Measurements from ENCODE around the gene ENO4. TPM values are rescaled to one million over a fixed set of nuclear protein-coding genes. Genes with fewer than 3 reads are reported as not detected.

Gene ENO4
- total RNA-seq, 1 donor from 2014 or later: not detected

- DNase-seq: no peak
- intact Hi-C loops (cut with micrococcal nuclease): no loop called here
These were observed 7.9 kb downstream of the ENO4 start for GRCh38 chr10:116857156-116857555.

DNA sequence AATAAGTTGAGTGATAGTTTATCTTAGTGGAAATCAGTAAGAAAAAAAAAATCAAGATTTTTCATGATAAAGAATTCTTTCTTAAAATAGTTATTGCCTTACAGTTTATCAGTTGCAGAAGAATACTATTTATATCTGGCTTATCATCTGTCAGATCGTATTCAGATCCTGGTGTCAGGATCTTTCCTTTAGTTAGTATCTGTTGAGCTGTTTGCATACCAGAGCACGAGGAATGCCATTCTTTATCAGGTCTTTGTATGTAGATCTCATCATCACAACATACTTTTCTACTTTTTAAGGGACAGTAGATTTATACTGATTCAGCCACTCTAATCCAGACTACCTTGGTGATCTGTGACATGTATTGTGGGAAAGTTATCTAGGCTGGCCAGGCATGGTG is 12.5 kb downstream of the ENO4 start:
- H3K27me3 ChIP-seq (ENCODE audit: low read depth): peaks cover 15% of the 10 kb centered on the region
- H3K27ac ChIP-seq (replicated peaks): no peak overlapping the region
- H3K36me3 ChIP-seq: no peaks in the 10 kb centered on the region
- DNase-seq: no peak
- H3K9me3 ChIP-seq (replicated peaks): peaks cover 14% of the 10 kb centered on the region
- intact Hi-C loops (cut with micrococcal nuclease): no loop called here
- TF ChIP-seq CTCF (IDR thresholded peaks at IDR 0.05; ENCODE audit: borderline replicate concordance): no peak
- H3K4me1 ChIP-seq: no peaks in the 10 kb centered on the region
- H3K4me3 ChIP-seq: no peak overlapping the region

More at GRCh38 chr10:116857156-116857555, 7.9 kb downstream of the ENO4 start:
- Histone ChIP-seq H3K4me3 (no peak overlapping the region), H3K36me3 (no peaks in the 10 kb centered on the region), H3K27me3 (ENCODE audit: low read depth) (peaks cover 15% of the 10 kb centered on the region), H3K27ac (replicated peaks) (no peak overlapping the region), H3K9me3 (replicated peaks) (peaks cover 14% of the 10 kb centered on the region), H3K4me1 (no peaks in the 10 kb centered on the region)
- TF ChIP-seq CTCF (IDR thresholded peaks at IDR 0.05; ENCODE audit: borderline replicate concordance): no peak

- TF ChIP-seq CTCF (IDR thresholded peaks at IDR 0.05; ENCODE audit: borderline replicate concordance): no peak
These were observed 15.1 kb downstream of the ENO4 start for GRCh38 chr10:116864436-116864835.

GRCh38 chr10:116866066-116866465 is 16.8 kb downstream of the ENO4 start:
- DNase-seq: no peak
- TF ChIP-seq CTCF (IDR thresholded peaks at IDR 0.05; ENCODE audit: borderline replicate concordance): no peak
- H3K27ac ChIP-seq (replicated peaks): no peak overlapping the region
- no peaks in the 10 kb centered on the region for H3K27me3 ChIP-seq (ENCODE audit: low read depth)
- no peaks in the 10 kb centered on the region for H3K4me1 ChIP-seq
- no peaks in the 10 kb centered on the region for H3K36me3 ChIP-seq
- no peaks in the 10 kb centered on the region for H3K9me3 ChIP-seq (replicated peaks)
- intact Hi-C loops (cut with micrococcal nuclease): no loop called here
- no peak overlapping the region for H3K4me3 ChIP-seq

More at GRCh38 chr10:116864436-116864835, 15.1 kb downstream of the ENO4 start:
- Histone ChIP-seq H3K36me3 (no peaks in the 10 kb centered on the region), H3K9me3 (replicated peaks) (no peaks in the 10 kb centered on the region), H3K27me3 (ENCODE audit: low read depth) (peaks cover 15% of the 10 kb centered on the region), H3K4me1 (no peaks in the 10 kb centered on the region), H3K4me3 (no peak overlapping the region), H3K27ac (replicated peaks) (no peak overlapping the region)
- no peak for DNase-seq
- intact Hi-C loops (cut with micrococcal nuclease): no loop called here

DNA sequence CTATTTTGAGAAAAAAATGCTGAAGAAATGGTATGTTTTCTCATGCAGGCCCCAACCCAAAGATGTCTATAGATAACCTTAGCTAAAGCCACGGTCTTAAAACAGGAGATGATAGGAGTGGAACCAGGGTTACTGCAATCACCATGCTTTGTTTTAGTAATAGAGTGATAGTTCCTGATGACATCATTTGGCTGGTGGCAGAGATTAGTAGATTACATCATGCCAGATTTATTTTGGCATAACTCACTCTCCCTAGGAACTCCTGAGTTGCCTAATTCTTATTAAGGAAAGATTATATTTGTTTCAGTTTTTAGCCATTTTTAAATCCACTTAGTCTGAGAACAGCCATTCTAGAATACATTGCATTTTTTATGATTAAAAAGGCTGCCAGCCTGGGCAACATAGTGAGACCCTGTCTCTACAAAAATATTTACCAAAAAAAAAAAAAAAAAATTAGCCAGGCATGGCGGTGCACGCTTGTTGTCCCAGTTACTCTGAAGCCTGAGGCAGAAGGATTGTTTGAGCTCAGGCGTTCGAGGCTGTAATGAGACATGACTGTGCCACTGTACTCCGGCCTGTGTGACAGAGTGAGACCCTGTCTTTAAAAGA is 17.8 kb downstream of the ENO4 start:
- no peaks in the 10 kb centered on the region for H3K36me3 ChIP-seq
- TF ChIP-seq CTCF (IDR thresholded peaks at IDR 0.05; ENCODE audit: borderline replicate concordance): no peak
- no peak for DNase-seq
- intact Hi-C loops (cut with micrococcal nuclease): no loop called here
- H3K27ac ChIP-seq (replicated peaks): no peak overlapping the region
- no peaks in the 10 kb centered on the region for H3K9me3 ChIP-seq (replicated peaks)
- no peak overlapping the region for H3K4me3 ChIP-seq
- peaks cover 7% of the 10 kb centered on the region for H3K27me3 ChIP-seq (ENCODE audit: low read depth)
- no peaks in the 10 kb centered on the region for H3K4me1 ChIP-seq
